Measurements from ENCODE around the gene THEMIS2.

THEMIS2 gene

GRCh38 chr1:27886744-27887143, 14.4 kb downstream of the THEMIS2 start:
- DNase-seq = no peak

- DNase-seq = no peak
Observed at GRCh38 chr1:27887215-27888021, 15.1 kb downstream of the THEMIS2 start.

- DNase-seq = no peak
Observed at GRCh38 chr1:27889506-27889905, 17.2 kb downstream of the THEMIS2 start.

- DNase-seq = no peak
Observed at GRCh38 chr1:27891196-27891889, 19.0 kb downstream of the THEMIS2 start.

- DNase-seq = no peak
Observed at GRCh38 chr1:27894521-27894920, 22.2 kb downstream of the THEMIS2 start.

- DNase-seq = no peak
Observed at GRCh38 chr1:27906759-27907158, 34.4 kb downstream of the THEMIS2 start.

- no peak for DNase-seq
Observed at GRCh38 chr1:27912429-27912828, 40.1 kb downstream of the THEMIS2 start.

- no peak for DNase-seq
Observed at GRCh38 chr1:27915082-27915575, 42.8 kb downstream of the THEMIS2 start.

- DNase-seq = no peak
Observed at GRCh38 chr1:27922272-27922671, 49.9 kb downstream of the THEMIS2 start.

- no peak for DNase-seq
Observed at GRCh38 chr1:27928216-27928954, 56.0 kb downstream of the THEMIS2 start.

GRCh38 chr1:27931184-27931583, 58.8 kb downstream of the THEMIS2 start:
- DNase-seq = no peak

GRCh38 chr1:27931759-27932158, 59.4 kb downstream of the THEMIS2 start:
- no peak for DNase-seq

GRCh38 chr1:27934818-27935549, 62.6 kb downstream of the THEMIS2 start, which contains the start of gene SMPDL3B:
Gene SMPDL3B (plus strand): TSS chr1:27935000. CDS start chr1:27935184, 184 bp downstream.
- no peak for DNase-seq

GRCh38 chr1:27935721-27936120, 63.4 kb downstream of the THEMIS2 start:
- DNase-seq = no peak

Data from midbrain (tissue), 1 donor.